Liver (tissue), 3 donors: ENCODE results near the gene NDUFA11.

Experiments used
- ATF3 ChIP-seq: IDR thresholded peaks from 2 replicates; pipeline ENCODE4 v1.6.1; 2016; ENCODE audit warnings: antibody characterized with exemption
- CTCF ChIP-seq: fragments of 150-350 bp; IDR thresholded peaks from 2 replicates; pipeline ENCODE4 v1.5.1; 2017; ENCODE audit warnings: improper control_type of control experiment, low read depth, low read length; ENCODE audit not compliant: missing input control
- FOXA1 ChIP-seq: IDR thresholded peaks from 2 replicates; pipeline ENCODE4 v1.6.1; 2016; ENCODE audit warnings: antibody characterized with exemption
- FOXA2 ChIP-seq: IDR thresholded peaks from 2 replicates; pipeline ENCODE4 v1.6.1; 2016; ENCODE audit warnings: antibody characterized with exemption
- GABPA ChIP-seq, 2 donors: IDR thresholded peaks in 1 of 2; conservative IDR thresholded peaks in 1 of 2; 2 replicates each; pipeline ENCODE4 v1.6.1; 2016; ENCODE audit warnings: antibody characterized with exemption in 2 of 2, mild to moderate bottlenecking in 1 of 2, moderate library complexity in 1 of 2
- MAX ChIP-seq: IDR thresholded peaks from 2 replicates; pipeline ENCODE4 v1.6.1; 2016; ENCODE audit warnings: antibody characterized with exemption
- RAD21 ChIP-seq, 2 donors: IDR thresholded peaks; 2 replicates each; pipeline ENCODE4 v1.6.1; 2016; ENCODE audit warnings: antibody characterized with exemption in 2 of 2, mild to moderate bottlenecking in 2 of 2
- REST ChIP-seq: IDR thresholded peaks from 2 replicates; pipeline ENCODE4 v1.6.1; 2016; ENCODE audit warnings: antibody characterized with exemption, mild to moderate bottlenecking
- RXRA ChIP-seq, 2 donors: IDR thresholded peaks; 2 replicates each; pipeline ENCODE4 v1.6.1; 2017 to 2018; ENCODE audit warnings: antibody characterized with exemption in 2 of 2, mild to moderate bottlenecking in 1 of 2
- SP1 ChIP-seq: IDR thresholded peaks from 2 replicates; pipeline ENCODE4 v1.6.1; 2018; ENCODE audit warnings: antibody characterized with exemption, mild to moderate bottlenecking
- TAF1 ChIP-seq: conservative IDR thresholded peaks from 2 replicates; pipeline ENCODE4 v1.6.1; 2016; ENCODE audit warnings: antibody characterized with exemption, mild to moderate bottlenecking
- YY1 ChIP-seq: IDR thresholded peaks from 2 replicates; pipeline ENCODE4 v1.6.1; 2016; ENCODE audit warnings: antibody characterized with exemption, mild to moderate bottlenecking
- donor health status: healthy.
- donor health status: healthy.

- TF ChIP-seq CTCF: no peak
- TF ChIP-seq ATF3: no peak
- no peak for TF ChIP-seq YY1
- no peak for TF ChIP-seq TAF1
- no peak for TF ChIP-seq RAD21 (IDR thresholded peaks at IDR 0.05)
- no peak for TF ChIP-seq FOXA1
- no peak for TF ChIP-seq REST
- TF ChIP-seq GABPA (IDR thresholded peaks at IDR 0.05 in 1 of 2, conservative IDR thresholded peaks at IDR 0.05 in 1 of 2): no peak
- no peak for TF ChIP-seq MAX
- TF ChIP-seq FOXA2: no peak
- TF ChIP-seq RXRA (IDR thresholded peaks at IDR 0.05): no peak
- no peak for TF ChIP-seq SP1
These were observed 40.0 kb upstream of the NDUFA11 start for GRCh38 chr19:5943623-5944022.
